CD4-positive, alpha-beta memory T cell (primary cell): ENCODE results near the gene DAB2IP. TPM values are rescaled to one million over a fixed set of nuclear protein-coding genes. Genes with fewer than 3 reads are reported as not detected.

Experiments used
- CTCF ChIA-PET: fragments of 350-600 bp; sonication (Branson Sonifier 250); formaldehyde crosslinking; loops from one replicate; lab custom pipeline; 2021; ENCODE audit warnings: inconsistent platforms; ENCODE audit not compliant: partially characterized antibody; lab: Charles Lee
- POLR2A ChIA-PET: fragments of 350-600 bp; sonication (Branson Sonifier 250); formaldehyde crosslinking; loops from one replicate; lab custom pipeline; 2021; ENCODE audit not compliant: partially characterized antibody; lab: Charles Lee
- DNase-seq, 5 donors: peaks; one replicate each; pipeline versions ENCODE4 v3.0.0 to v3.0.0-alpha.2; 2020 to 2022; ENCODE audit warnings: mixed read lengths in 1 of 5
- H3K27ac ChIP-seq: one replicate; pipeline ENCODE4 v1.7.0; 2013; ENCODE audit warnings: low read depth, low read length
- H3K27me3 ChIP-seq: 2 replicates; pipeline ENCODE4 v1.7.0; 2013; ENCODE audit warnings: mild to moderate bottlenecking, low read length, moderate library complexity; ENCODE audit not compliant: insufficient read depth
- H3K36me3 ChIP-seq: 2 replicates; pipeline ENCODE4 v1.7.0; 2013; ENCODE audit warnings: mild to moderate bottlenecking, low read length, moderate library complexity; ENCODE audit not compliant: insufficient read depth
- H3K4me1 ChIP-seq: 2 replicates; pipeline ENCODE4 v1.7.0; 2013; ENCODE audit warnings: mild to moderate bottlenecking, low read length, moderate library complexity; ENCODE audit not compliant: insufficient read depth
- H3K4me3 ChIP-seq, 2 donors: one replicate each; pipeline ENCODE4 v1.7.0; 2013; ENCODE audit warnings: low read length in 2 of 2, mild to moderate bottlenecking in 1 of 2
- H3K9me3 ChIP-seq, 2 donors: one replicate each; pipeline ENCODE4 v1.7.0; 2013; ENCODE audit warnings: low read length in 2 of 2, control low read depth in 1 of 2; ENCODE audit not compliant: control insufficient read depth in 1 of 2
- H3K27ac Mint-ChIP-seq, 7 donors: one replicate each; pipeline ENCODE4 v1.8.0; 2020 to 2021; ENCODE audit warnings: mixed read lengths in 7 of 7, mild to moderate bottlenecking in 6 of 7, inconsistent platforms in 3 of 7, moderate library complexity in 3 of 7
- H3K27me3 Mint-ChIP-seq, 2 donors: one replicate each; pipeline ENCODE4 v1.8.0; 2020 to 2021; ENCODE audit warnings: mixed read lengths in 2 of 2
- H3K36me3 Mint-ChIP-seq, 2 donors: one replicate each; pipeline ENCODE4 v1.8.0; 2020 to 2021; ENCODE audit warnings: mixed read lengths in 2 of 2, inconsistent platforms in 1 of 2, mild to moderate bottlenecking in 1 of 2
- H3K4me1 Mint-ChIP-seq, 4 donors: one replicate each; pipeline ENCODE4 v1.8.0; 2020 to 2021; ENCODE audit warnings: mixed read lengths in 4 of 4, mild to moderate bottlenecking in 1 of 4
- H3K4me3 Mint-ChIP-seq, 8 donors: one replicate each; pipeline ENCODE4 v1.8.0; 2020 to 2021; ENCODE audit warnings: mixed read lengths in 8 of 8, mild to moderate bottlenecking in 7 of 8, moderate library complexity in 6 of 8, inconsistent platforms in 3 of 8
- H3K9me3 Mint-ChIP-seq, 8 donors: one replicate each; pipeline ENCODE4 v1.8.0; 2020 to 2021; ENCODE audit warnings: mixed read lengths in 8 of 8, mild to moderate bottlenecking in 5 of 8, inconsistent platforms in 3 of 8, moderate library complexity in 1 of 8
- intact Hi-C: fragments of 100-400 bp; cut with micrococcal nuclease; formaldehyde crosslinking; loops from one replicate; pipeline ENCODE4 v1.15.1; 2023
- polyA plus RNA-seq, 2 donors: library from polyadenylated mRNA; unstranded; fragments of 300-500 nt; fragmentation: Illumina TruSeq; gene quantifications; one replicate each; pipeline ENCODE4 v1.2.3, GENCODE V29; 2021
- total RNA-seq, 2 experiments: library from RNA; stranded (reverse); gene quantifications; one replicate each; pipeline ENCODE4 v1.2.3, GENCODE V29; 2021

Gene DAB2IP
- total and polyA plus RNA-seq, 4 experiments from 2014 or later = not detected

- no peaks in the 10 kb centered on the region for H3K36me3 Mint-ChIP-seq
- Histone ChIP-seq H3K4me1 (no peaks in the 10 kb centered on the region), H3K4me3 (no peak overlapping the region), H3K27me3 (no peaks in the 10 kb centered on the region), H3K9me3 (no peaks in the 10 kb centered on the region), H3K27ac (no peak overlapping the region), H3K36me3 (no peaks in the 10 kb centered on the region)
- DNase-seq = no peak
- ChIA-PET POLR2A (no interaction called here), CTCF (no interaction called here)
- intact Hi-C loops = no loop called here
- H3K4me3 Mint-ChIP-seq = no peak overlapping the region
- H3K9me3 Mint-ChIP-seq = peaks cover 0 to 3% (median 0%) of the 10 kb centered on the region in 8 donors
- H3K27ac Mint-ChIP-seq = no peak overlapping the region
- no peaks in the 10 kb centered on the region for H3K4me1 Mint-ChIP-seq
- peaks cover 17 to 23% of the 10 kb centered on the region in 2 donors for H3K27me3 Mint-ChIP-seq
Observed at GRCh38 chr9:121667214-121667613, 15.8 kb downstream of the DAB2IP start.

- intact Hi-C loops = no loop called here
- Histone ChIP-seq H3K27ac (no peak overlapping the region), H3K4me3 (no peak overlapping the region), H3K36me3 (no peaks in the 10 kb centered on the region), H3K4me1 (no peaks in the 10 kb centered on the region), H3K9me3 (no peaks in the 10 kb centered on the region), H3K27me3 (no peaks in the 10 kb centered on the region)
- Mint-ChIP-seq H3K9me3 (peaks cover 0 to 3% (median 0%) of the 10 kb centered on the region in 8 donors), H3K4me3 (no peak overlapping the region), H3K27ac (no peak overlapping the region), H3K4me1 (no peaks in the 10 kb centered on the region), H3K36me3 (no peaks in the 10 kb centered on the region), H3K27me3 (peaks cover 16 to 17% of the 10 kb centered on the region in 2 donors)
- DNase-seq = no peak
- POLR2A ChIA-PET = no interaction called here
- CTCF ChIA-PET = no interaction called here
Observed at GRCh38 chr9:121667890-121668289, 16.5 kb downstream of the DAB2IP start.

- ChIA-PET CTCF (no interaction called here), POLR2A (no interaction called here)
- Histone ChIP-seq H3K4me1 (no peaks in the 10 kb centered on the region), H3K27ac (no peak overlapping the region), H3K4me3 (no peak overlapping the region), H3K9me3 (no peaks in the 10 kb centered on the region), H3K27me3 (no peaks in the 10 kb centered on the region), H3K36me3 (no peaks in the 10 kb centered on the region)
- intact Hi-C loops = no loop called here
- no peak for DNase-seq
- H3K9me3 Mint-ChIP-seq = peaks cover 0 to 3% (median 0%) of the 10 kb centered on the region in 8 donors
- no peak overlapping the region for H3K4me3 Mint-ChIP-seq
- H3K27me3 Mint-ChIP-seq = peaks cover 8 to 18% of the 10 kb centered on the region in 2 donors
- no peaks in the 10 kb centered on the region for H3K36me3 Mint-ChIP-seq
- no peaks in the 10 kb centered on the region for H3K4me1 Mint-ChIP-seq
- H3K27ac Mint-ChIP-seq = no peak overlapping the region
Observed at GRCh38 chr9:121670431-121670830, 19.0 kb downstream of the DAB2IP start.

- Mint-ChIP-seq H3K4me1 (no peaks in the 10 kb centered on the region), H3K4me3 (no peak overlapping the region), H3K36me3 (no peaks in the 10 kb centered on the region), H3K27ac (no peak overlapping the region), H3K27me3 (peaks cover 6 to 19% of the 10 kb centered on the region in 2 donors), H3K9me3 (peaks cover 0 to 3% (median 0%) of the 10 kb centered on the region in 8 donors)
- H3K36me3 ChIP-seq = no peaks in the 10 kb centered on the region
- H3K4me1 ChIP-seq = no peaks in the 10 kb centered on the region
- H3K9me3 ChIP-seq = no peaks in the 10 kb centered on the region
- intact Hi-C loops = no loop called here
- no peak overlapping the region for H3K27ac ChIP-seq
- CTCF ChIA-PET = interaction anchor here (0.6 kb wide), 1 partner anchor 679 kb away, joined by 4 read pairs; no protein-coding TSS in a partner anchor
- no peak overlapping the region for H3K4me3 ChIP-seq
- DNase-seq = no peak
- POLR2A ChIA-PET = no interaction called here
- H3K27me3 ChIP-seq = no peaks in the 10 kb centered on the region
Observed at GRCh38 chr9:121671612-121672155, 20.2 kb downstream of the DAB2IP start.

GRCh38 chr9:121672213-121672612, 20.8 kb downstream of the DAB2IP start:
- Mint-ChIP-seq H3K4me3 (no peak overlapping the region), H3K27ac (no peak overlapping the region), H3K36me3 (no peaks in the 10 kb centered on the region), H3K27me3 (peaks cover 6 to 19% of the 10 kb centered on the region in 2 donors), H3K9me3 (peaks cover 0 to 3% (median 0%) of the 10 kb centered on the region in 8 donors), H3K4me1 (no peaks in the 10 kb centered on the region)
- intact Hi-C loops = no loop called here
- ChIA-PET POLR2A (no interaction called here), CTCF (interaction anchor here (0.6 kb wide), 1 partner anchor 679 kb away, joined by 4 read pairs; no protein-coding TSS in a partner anchor)
- Histone ChIP-seq H3K4me1 (no peaks in the 10 kb centered on the region), H3K27me3 (no peaks in the 10 kb centered on the region), H3K9me3 (no peaks in the 10 kb centered on the region), H3K4me3 (no peak overlapping the region), H3K36me3 (no peaks in the 10 kb centered on the region), H3K27ac (no peak overlapping the region)
- no peak for DNase-seq

GRCh38 chr9:121672986-121673385, 21.6 kb downstream of the DAB2IP start:
- no peak for DNase-seq

GRCh38 chr9:121673576-121673975, 22.1 kb downstream of the DAB2IP start:
- Histone ChIP-seq H3K4me3 (no peak overlapping the region), H3K27me3 (no peaks in the 10 kb centered on the region), H3K36me3 (no peaks in the 10 kb centered on the region), H3K4me1 (no peaks in the 10 kb centered on the region), H3K9me3 (no peaks in the 10 kb centered on the region), H3K27ac (no peak overlapping the region)
- no peak overlapping the region for H3K4me3 Mint-ChIP-seq
- no peaks in the 10 kb centered on the region for H3K36me3 Mint-ChIP-seq
- ChIA-PET CTCF (interaction anchor here (0.5 kb wide), 1 partner anchor 31 kb away, joined by 3 read pairs; no protein-coding TSS in a partner anchor), POLR2A (no interaction called here)
- intact Hi-C loops = no loop called here
- H3K27me3 Mint-ChIP-seq = peaks cover 6 to 20% of the 10 kb centered on the region in 2 donors
- DNase-seq = no peak
- no peak overlapping the region for H3K27ac Mint-ChIP-seq
- no peaks in the 10 kb centered on the region for H3K4me1 Mint-ChIP-seq
- peaks cover 0 to 3% (median 0%) of the 10 kb centered on the region in 8 donors for H3K9me3 Mint-ChIP-seq

More at GRCh38 chr9:121672986-121673385, 21.6 kb downstream of the DAB2IP start:
- no peak overlapping the region for H3K27ac Mint-ChIP-seq
- peaks cover 6 to 19% of the 10 kb centered on the region in 2 donors for H3K27me3 Mint-ChIP-seq
- H3K4me1 Mint-ChIP-seq = no peaks in the 10 kb centered on the region
- H3K9me3 Mint-ChIP-seq = peaks cover 0 to 3% (median 0%) of the 10 kb centered on the region in 8 donors
- no peaks in the 10 kb centered on the region for H3K36me3 ChIP-seq
- H3K36me3 Mint-ChIP-seq = no peaks in the 10 kb centered on the region
- H3K9me3 ChIP-seq = no peaks in the 10 kb centered on the region
- H3K4me3 Mint-ChIP-seq = no peak overlapping the region
- H3K27ac ChIP-seq = no peak overlapping the region
- H3K4me3 ChIP-seq = no peak overlapping the region
- intact Hi-C loops = no loop called here
- no peaks in the 10 kb centered on the region for H3K4me1 ChIP-seq
- no peaks in the 10 kb centered on the region for H3K27me3 ChIP-seq
- POLR2A ChIA-PET = no interaction called here
- CTCF ChIA-PET = no interaction called here
